ENCODE data around the gene MXD3.
"Not testable (repeated sequence)": the region's sequence is repeated elsewhere in the genome, so short reads cannot be mapped to it uniquely, and the experiment has no call there.

Gene MXD3

DNA sequence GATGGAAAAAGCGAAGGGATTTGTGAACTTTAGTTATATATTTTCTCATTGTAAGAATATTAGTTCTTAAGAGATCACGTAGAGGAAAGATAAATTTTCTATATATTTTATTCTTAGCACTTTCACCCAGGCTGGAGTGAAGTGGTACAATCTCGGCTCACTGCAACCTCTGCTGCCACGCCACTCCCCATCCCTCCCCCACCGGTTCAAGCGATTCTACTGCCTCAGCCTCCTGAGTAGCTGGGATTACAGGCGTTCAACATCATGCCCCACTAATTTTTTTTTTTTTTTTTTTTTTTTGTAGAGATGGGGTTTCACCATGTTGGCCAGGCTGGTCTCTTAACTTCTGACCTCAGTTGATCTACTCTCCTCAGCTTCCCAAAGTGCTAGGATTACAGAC, 50.7 kb downstream of the MXD3 start:
- DNase-seq, result no peak

DNA sequence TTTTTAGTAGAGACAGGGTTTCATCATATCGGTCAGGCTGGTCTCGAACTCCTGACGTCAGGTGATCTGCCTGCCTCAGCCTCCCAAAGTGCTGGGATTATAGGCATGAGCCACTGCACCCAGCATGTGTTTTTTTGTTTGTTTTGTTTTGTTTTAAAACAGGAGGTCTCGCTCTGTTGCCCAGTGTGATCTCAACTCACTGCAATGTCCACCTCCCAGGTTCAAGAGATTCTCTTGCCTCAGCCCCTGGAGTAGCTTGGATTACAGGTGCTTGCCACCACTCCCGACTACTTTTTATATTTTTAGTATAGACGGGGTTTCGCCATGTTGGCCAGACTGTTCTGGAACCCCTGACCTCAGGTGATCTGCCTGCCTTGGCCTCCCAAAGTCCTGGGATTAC, 53.0 kb downstream of the MXD3 start:
- not testable (repeated sequence) for DNase-seq

Measured in cerebellar nuclear complex (tissue), 1 donor.